GM21619 (cell line): ENCODE results near the gene INMT.
A peak's percentile ranks its signal among the peaks of the same experiment; 100 is the strongest.

Experiments used
- ATAC-seq: cut with Tn5 transposase; IDR thresholded peaks from one replicate; pipeline ENCODE4 v1.9.1; 2021; ENCODE audit not compliant: unreplicated experiment

Gene INMT

GRCh38 chr7:30750683-30751650, 968 bp upstream of the INMT start:
- no peak for ATAC-seq

GRCh38 chr7:30752484-30752883, 549 bp downstream of the INMT start:
- ATAC-seq, result no peak

DNA sequence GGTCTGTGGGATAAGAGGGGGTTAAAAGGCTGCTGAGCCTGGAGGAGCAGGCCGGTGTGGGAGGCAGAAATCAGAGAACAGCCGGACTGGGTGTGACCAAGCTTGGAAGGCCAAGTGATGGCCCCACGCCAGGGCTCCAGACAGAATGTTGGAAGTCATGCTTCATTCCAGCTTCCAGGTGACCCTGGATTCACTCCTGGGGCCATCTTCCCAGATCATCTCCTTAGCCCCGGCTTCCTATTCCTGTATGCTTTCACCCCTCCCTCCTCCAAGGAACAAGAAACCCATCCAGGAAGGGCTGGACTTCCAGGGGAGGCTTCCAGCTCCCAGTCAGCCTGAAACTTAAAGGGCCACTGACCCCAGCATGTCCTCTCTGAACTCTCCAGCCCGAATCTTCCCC, 1.0 kb downstream of the INMT start:
- no peak for ATAC-seq

DNA sequence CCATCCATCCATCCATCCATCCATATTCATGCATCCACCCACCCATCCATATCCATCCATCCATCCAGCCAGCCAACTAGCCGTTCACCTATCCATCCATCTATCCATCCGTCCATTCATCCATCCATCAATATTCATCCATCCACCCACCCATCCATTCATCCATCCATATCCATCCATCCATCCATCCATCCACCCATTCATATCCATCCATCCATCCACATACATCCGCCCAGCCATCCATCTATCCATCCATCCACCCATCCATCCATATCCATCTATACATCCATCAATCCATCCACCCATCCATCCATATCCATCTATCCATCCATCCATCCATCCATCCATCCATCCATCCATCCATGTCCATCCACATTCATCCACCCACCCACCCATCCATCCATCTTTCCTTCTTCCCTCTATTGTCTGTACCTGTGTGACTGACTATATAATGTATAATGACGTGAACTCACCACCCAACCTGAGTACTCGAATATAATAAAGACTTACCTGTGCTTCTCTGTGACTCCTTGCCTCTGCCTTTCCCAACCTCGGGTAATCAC, 2.5 kb downstream of the INMT start:
- no peak for ATAC-seq

- ATAC-seq, result no peak
Observed at GRCh38 chr7:30755384-30756154, 3.6 kb downstream of the INMT start.

DNA sequence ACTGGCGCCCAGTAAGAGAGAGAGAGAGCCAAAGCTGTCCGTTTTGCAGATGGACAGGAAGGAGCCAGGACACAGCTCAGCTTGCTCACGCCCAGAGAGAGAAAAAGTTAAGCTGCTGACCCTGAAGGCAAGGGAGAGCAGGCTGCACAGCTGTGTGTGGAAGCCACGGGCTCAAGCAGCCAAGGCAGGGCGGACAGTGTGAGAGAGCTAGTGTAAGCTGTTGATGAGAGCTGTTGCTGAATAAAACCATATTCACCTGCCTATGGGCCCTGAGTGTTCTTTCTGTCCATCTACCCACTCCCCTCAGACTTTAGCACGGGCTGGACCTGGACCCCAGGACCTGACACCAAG, 5.4 kb downstream of the INMT start:
- ATAC-seq, result no peak

DNA sequence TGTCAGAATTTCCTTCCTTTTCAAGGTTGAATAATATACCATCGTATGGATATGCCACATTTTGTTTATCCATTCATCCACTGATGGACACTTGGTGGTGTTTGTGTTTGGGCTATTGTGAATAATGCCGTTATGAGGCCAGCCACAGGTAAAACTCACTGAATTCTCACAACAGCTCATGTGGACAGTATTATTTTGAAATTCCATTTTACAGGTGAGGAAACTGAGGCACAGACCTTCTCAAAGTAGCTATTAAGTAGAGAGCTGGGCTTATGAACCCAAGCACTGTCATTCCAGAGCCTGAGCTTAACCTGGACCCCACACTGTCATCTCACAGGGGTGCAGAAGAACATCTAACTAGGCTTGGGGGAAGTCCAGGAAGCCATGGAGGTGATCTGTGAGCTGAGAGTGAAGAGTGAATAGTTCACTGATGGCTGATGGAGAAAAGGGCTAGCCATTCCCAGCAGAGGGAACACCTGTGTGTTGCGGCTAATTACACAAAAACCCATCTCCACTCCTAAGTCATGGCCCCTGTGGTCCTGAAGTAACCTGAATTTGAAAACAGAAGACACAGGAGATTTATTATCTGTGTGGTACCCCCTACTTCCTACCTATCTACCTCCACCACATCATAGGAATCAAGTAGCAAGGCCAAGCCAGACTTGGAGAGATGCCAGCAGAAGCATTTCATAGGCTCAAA, 8.7 kb downstream of the INMT start:
- no peak for ATAC-seq

GRCh38 chr7:30761214-30762156, 9.6 kb downstream of the INMT start:
- ATAC-seq, result no peak

DNA sequence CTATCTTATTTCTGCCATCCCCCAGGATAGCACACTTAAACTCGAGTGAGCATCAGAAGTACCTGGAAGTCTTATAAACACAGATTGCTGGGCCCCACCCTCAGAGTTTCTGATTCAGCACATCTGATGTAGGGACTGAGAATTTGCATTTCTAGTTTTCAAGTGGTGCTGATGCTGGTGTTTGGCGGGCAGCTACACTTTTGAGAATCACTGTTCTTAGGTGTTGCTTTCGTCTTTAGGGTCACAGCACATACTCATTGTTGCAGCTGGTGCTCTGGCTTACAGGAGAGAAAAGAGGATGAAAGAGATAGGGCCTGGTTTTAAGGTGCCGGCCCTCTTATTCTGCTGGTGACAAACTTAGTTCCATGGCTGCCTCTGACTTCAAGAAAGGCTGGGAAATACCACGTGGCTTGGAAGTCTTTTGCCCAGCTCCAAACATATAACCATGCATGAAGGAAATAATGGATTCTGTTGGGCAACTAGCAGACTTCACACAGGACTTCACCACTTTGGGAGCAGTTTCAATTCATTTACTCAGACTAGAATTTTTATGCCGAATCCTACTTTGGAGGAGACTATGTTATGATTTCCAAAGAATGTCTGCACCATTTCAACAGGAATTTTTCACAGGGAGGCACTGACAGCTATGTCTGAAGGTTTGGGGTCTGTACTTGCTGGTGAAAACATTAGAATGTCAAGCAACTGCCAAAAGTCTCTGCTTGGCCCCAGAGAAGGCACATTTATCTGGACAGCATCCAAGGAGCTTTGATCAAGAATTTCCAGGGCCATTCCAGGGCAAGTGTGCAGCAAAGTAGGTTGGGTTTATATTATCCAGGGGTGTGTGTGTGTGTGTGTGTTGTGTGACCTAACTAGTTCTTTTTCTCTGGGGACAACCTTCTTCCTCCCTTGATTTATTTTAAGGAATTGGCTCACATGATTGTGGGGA, 12.4 kb downstream of the INMT start:
- ATAC-seq, result peak; percentile 99

DNA sequence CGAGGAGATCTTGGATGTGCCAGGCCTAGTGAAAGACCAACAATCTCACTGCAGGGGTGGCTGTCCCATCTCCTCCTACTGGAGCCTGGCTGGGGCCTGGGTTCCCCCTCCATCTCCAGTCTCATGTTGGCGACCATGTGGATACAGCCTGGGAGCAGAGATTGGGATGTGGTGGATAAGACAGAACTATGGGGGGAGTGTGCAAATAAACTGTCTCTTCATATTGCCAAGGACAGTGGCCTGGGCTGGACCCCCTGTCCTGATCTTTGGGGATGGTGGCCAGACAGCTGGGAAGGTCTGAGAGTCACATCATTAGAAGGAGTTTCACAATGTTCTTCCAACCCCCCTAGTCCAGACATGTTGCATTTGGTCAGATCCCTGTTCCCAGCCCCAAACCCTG, 13.5 kb downstream of the INMT start:
- no peak for ATAC-seq

DNA sequence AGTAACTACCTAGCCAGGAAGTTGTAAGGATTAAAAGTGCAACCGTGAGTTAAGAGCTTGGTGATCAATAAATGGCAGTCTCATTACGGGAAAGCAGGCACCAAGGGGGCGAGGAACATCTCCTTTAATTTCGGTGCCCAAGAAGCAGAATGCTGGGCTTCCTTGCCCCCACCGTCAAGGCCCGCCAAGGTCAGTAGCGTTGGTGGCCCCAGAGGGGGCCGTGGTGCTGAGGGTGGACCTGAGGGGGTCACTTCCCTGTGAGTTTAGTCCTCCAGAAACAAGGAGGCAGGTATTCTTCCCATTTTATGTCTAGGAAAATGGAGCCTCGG, 18.9 kb downstream of the INMT start:
- no peak for ATAC-seq

- peak; percentile 88 for ATAC-seq
Observed at GRCh38 chr7:30771174-30771879, 19.4 kb downstream of the INMT start, which contains the start of gene MINDY4. MINDY4 (plus strand) TSS chr7:30771417; CDS start chr7:30771494, 77 bp downstream.

- no peak for ATAC-seq
Observed at GRCh38 chr7:30771880-30772425, 20.0 kb downstream of the INMT start.

DNA sequence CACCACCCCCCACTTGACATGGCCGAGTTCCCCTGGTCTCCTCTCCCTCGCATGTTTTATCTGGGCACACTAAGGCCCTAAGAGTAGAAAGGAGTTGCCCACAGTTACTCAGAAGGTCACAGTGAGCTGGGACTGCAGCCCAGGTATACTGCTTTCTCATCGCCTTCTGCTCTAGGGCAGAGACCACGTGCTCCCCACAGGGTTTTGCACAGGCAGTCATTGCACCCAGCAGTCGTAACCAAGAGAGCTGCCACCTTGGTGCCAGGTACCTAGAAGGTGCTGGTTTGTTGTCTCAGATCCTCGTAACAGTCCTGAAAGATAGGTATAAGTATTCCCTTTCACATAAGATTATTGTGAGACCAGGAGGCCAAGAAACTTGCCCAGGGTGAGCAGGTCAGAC, 21.0 kb downstream of the INMT start:
- no peak for ATAC-seq

- no peak for ATAC-seq
Observed at GRCh38 chr7:30775992-30776391, 24.1 kb downstream of the INMT start.

GRCh38 chr7:30776971-30777370, 25.0 kb downstream of the INMT start:
- ATAC-seq, result no peak

- no peak for ATAC-seq
Observed at GRCh38 chr7:30778255-30779025, 26.5 kb downstream of the INMT start.
